SHP77 treated with DMSO at 0.1 percent for 48 hours (cell line): ENCODE results near the gene PDGFB.
A peak's percentile ranks its signal among the peaks of the same experiment; 100 is the strongest.

Source experiments
- DNase-seq: peaks from one replicate; lab custom pipeline; 2025; lab: John Stamatoyannopoulos, UW

PDGFB gene

DNA sequence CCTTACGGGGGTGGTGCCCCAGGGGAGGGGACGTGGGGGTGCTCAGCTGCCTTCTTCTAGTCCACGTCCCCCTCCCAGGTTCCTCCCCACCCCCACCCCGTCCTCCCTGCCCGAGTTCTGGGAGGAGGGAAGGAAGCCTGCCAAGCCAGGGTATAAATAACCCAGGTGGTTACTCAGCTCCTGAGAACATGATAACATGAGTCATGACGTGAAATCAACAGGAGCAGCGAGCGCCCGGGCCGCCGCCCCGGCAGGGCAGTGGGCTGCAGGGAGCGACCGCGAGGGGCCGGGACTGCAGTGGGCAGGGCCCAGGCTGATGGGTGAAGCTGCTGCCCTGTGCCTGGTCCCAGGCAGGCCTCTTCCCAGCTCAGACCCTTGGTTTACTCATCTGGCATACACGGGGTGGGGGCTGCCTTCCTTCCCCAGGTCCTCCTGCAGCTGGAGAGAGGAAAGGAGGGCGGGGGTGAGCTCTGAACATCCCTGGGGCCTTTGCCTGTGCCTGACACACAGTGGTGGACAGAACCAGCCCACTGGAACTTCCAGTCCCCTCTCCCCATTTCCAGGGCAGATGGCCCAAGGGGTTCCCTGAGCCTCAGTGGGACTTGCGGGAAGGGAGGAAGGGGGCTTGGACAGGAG lies 8.8 kb upstream of the PDGFB start:
- DNase-seq = peak; percentile 14

DNA sequence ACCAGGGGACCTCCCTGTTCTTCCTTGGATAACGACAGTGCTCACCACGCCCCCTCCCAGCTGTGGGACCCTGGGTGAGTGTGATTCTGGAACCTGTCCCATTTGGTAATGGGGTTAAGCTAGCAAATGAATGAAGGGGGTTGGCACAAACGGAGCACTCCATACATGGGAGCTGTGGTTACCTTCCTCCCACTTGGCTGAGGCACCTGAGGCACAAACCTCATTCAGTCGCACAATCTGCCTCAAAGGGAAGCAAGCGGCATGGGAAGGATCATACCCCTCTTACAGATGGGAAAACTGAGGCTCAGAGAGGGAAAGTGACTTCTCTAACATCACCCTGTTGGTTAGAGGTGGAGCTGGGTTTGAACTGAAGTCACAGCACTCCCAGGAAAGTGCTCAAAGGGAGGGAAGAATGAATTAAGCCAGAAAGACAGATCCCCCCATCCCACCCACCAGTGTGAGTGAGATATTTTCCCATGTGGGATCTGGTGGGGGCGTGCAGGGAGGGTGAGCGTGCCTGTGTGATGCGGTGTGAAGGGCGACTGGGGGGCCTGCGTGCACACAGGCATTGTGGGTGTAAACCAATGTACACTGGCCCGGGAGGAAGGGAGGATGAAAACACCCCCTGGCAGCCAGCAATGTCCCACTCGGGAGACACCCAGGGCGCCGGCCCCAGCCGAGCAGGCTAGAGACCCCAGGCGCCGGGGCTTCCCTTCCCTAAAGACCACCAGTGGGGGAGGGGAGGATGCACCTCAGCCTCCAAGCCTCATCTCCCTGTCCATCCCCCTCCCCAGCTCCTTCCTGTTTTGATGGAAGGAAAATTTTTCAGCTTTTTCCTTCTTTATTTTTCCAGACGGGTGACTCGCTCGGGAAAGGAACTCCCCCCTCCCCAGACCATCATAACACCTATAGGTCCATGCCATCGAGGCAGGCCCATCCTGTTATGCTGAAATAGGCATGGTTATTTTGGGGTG lies 8.0 kb upstream of the PDGFB start:
- DNase-seq = no peak

DNA sequence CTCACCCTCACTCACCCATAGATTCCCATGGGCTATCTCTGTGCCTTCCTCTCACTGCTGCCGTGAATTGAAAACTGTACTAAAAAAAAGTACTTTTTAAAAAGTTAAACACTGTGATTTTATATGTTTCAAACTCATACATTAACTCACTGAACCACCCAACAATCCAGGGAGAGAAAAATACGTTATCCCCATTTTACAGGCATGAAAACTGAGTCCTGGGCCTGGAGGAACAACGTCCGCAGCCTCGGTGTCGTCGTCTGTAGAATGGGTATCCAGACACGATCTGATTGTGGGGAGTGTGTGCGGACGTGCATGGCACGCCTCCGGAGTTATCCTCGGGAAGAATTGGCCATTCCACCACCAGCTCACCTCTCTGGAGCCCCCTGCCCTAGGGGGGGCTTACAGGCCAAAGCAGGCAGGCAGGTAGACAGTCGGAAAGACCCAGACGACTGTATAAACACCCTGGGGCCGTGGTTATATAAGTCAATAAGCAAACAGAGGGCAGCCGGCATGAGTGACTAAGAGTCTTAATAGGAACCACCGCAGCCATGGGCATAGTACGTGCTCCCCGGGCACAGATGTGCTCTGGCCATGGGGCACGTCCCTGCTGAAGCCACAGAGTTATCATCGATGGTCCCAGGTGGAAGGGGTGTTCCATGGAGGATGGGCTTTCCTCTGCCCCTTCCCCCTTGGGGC lies 7.1 kb upstream of the PDGFB start:
- DNase-seq = peak; percentile 15

DNA sequence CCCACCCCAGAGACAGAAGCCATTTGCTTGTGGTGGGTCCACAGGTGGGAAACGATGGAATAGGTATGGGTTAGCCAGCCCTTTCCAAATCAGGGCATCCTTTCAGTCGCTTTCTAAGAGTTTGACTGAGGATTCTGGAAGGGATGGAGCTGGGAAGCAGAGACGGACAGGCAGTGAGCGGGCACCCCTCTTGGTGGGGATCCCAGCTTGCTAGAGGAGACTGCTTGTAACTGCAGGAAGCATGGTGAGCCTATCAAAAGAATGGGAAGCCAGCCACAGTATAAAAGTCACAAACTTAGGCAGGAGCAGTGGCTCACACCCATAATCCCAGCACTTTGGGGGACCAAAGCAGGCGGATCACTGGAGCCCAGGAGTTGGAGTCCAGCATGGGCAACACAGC lies 6.1 kb upstream of the PDGFB start:
- DNase-seq = no peak

DNA sequence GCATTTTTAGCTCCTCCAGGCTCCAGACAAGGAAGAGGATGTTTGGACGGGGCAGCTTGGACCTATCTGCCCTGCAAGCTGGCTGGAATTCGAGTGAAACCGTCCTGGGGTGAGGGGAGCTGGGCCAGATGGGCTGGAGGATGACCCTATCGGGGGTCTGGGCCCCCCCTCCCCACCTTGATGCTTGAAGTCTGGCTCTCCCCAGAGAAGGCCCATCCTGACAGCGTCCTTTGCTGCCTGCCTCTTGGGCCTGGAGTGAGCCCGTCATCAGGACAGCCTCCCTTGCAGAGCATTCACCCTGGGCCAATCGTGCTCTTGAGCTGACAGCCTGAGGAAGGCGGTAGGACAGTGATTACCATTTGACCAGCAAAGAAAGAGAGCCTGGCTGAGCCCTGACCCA lies 5.3 kb upstream of the PDGFB start:
- DNase-seq = no peak

DNA sequence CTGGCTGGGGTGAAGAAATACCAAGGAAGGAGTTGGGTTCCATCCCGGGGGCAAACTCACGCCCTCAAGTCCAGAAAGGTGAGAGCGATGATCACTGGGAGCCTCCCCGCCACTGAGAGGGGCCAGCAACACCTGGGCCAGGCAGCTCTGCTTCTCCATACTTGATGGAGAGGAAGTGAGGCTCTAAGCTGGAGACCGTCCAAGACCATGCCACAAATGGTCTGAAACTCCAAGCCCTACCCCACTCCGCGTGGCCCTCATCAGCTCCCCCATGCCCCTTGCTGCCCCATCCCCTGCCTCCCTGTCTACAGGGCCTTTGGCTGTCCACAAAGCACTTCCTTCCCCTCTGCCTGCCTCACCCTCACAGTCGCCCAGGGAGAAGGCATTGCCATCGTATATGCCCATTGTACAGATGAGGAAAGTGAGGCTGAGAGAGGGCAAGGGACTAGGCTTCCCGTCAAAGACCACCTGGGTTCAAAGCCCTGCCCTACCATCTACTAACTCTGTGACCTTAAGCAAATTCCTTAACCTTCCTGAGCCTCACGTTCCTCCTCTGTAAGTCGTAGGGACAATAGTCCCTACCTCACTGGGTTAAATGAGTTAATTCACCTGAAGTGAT lies 4.4 kb upstream of the PDGFB start:
- DNase-seq = no peak

DNA sequence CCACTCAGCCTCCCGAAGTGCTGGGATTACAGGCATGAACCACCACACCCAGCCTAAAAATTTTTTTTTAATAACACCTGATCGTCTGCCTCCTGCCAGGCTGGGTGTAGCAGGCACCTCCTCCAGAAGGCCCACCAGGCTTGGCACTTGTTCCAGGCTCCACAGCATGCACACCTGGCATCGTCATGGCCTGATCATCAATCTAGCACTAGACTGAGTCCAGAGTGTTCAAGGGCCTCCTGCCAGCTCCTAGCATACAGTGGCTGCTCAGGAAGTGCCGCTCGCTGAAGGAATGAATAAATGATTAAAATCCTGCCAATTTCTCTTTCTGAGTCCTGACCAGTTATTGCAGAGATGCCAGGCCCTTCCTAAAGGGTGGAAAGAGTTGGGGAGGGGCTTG lies 3.5 kb upstream of the PDGFB start:
- no peak for DNase-seq

DNA sequence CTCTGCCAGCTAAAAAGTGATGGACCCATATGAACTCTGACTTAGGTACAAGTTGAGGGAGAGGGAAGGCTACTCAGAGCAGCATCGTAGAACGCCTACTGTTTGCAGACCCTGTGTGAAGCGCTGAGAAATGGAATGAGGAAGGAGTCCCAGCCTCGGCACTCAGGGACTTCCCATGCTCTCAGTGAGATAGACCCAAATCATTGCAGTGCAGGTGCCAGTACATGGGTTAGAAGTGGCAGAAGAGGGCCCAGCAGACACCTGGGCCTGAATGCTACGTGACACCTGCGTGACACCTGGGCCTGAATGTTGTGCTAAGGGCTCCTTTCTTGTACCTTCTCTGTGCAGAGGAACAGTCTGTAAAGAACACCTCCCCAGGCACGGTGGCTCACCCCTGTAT lies 2.6 kb upstream of the PDGFB start:
- no peak for DNase-seq

DNA sequence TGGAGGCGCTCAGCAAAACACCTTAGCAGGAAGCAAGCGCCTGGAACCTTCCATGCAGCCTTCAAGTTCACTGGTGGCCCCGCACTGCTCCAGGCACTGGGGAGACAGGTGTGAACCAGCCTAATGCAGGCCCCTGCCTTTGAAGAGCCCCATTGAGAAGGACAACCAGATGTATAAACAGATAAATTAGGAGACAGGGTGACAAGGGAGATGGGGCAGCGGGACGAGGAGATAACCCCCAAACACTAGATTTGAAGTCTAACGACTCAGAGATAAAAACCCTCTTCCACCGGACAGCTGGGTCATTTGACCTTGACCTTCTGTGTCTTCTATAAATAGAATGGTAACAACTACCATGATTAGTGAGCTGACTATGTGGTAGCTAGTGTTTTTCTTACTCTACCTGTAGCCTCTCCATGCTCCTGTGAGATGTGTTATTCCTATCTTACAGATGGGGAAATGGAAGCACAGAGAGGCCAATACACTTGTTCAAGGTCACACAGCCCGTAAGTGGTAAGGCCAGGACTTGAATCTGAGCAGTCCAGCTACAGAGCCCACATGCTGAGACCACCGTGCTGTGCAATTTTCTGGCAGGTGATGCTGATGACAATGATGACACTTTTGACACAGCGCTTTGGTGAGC lies 2.0 kb upstream of the PDGFB start:
- DNase-seq = no peak

DNA sequence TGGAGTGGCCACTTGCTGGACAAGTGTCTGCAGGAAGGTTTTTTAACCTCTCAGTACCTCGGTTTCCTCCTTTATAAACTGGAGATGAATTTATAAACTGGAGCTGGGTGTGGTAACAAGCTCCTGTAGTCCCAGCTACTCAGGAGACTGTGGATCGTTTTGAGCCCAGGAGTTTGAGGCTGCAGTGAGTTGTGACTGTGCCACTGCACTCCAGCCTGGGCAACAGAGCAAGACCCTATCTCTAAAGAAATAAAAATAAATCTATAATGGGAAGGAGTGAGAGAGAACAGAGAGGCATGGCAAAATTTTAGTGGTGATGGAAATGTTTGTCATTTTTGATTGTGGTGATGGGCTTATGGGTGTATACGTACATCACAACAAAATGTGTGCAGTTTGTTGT lies 1.4 kb upstream of the PDGFB start:
- DNase-seq = no peak

DNA sequence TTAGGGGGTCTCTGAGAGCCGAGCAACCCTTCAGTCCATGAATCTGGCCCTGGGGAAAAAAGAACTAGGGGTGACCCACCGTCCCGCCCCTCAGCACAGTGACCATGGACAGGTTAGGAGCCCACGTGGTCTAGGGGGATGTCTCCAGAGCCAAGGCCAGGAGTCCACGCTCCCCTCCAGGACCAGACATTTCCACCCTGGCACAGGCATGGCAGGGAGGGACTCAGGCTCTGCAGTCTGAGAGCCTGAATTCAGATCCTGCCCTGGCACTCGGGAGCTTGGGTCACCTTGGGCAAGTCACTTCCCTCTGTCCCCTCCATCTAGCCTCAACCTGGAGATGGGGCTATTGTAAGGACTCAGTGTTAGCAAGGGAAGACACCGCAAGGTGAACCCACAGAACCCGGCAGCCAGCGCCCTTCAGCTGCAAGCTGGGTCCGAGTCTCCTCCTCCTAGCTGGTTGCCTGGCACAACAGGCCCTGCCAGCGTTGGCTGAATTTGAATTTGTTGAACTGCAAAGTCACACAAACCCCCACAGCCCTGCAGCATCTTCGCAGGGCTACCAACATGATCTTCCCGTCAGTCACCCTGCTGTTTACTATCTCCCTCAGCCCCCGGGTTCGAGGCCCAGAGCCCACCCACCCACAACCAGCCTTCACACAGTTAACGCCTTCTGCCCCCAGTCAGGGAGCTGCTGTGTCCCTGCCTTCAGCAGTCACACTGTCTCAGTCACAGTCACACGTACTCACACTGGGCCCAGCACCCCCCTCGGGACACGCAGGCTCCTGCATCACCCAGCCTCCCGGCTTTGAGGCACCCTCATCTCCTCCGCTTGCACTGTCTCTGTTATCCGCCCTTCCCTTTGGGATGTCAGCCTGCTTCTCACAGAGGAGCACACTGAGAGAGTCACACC lies 603 bp upstream of the PDGFB start:
- no peak for DNase-seq

DNA sequence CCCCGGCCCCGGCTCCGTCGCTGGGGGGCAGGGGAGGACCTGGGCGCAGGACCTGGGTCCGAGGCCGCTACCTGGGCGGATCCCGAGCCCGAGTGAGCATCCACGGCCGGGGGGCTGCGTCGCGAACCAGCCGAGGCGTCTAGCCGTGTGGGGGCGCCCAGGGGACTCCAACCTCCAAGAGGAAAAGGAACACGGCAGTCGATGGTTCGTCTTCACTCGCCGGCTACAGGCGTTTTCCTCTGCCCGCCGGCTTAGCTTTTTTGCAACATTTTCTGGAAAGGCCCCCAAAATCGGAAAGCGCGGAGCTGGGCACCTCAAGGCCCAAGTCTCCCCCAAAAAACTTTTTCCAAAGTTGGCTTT lies 666 bp downstream of the PDGFB start:
- DNase-seq = no peak

DNA sequence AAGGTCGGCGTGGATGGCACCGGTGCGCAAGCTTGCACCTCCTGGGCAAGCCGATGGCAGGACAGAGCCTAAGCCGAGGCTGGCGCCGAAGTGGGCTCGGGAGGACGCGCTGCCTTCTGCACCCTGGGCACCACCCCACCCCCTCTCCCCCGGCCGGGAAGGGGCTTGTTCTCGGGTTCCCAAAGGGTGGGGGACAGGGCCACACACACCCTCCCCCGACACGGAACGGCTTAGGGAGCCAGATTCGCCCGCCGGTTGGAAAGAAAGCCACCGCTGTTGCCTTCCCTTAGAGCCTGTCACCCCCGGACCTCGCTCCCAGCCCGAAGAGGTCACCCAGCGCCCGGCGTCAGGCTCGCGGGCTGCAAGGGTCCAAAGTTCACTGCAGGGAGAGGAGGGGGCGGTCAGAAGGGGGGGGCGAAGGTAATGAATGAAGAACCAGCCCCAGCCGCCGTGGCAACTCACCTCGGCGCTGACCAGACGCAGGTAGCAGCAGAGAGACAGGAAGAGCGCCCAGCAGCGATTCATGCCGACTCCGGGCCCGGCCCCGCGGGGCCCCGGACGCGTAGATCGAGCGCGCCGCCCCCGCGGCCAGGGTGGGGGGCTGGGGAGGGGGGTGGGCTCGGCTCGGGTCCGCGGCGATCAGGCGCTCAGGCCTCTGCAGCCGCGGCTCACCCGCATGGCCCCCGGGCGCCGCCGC lies 1.2 kb downstream of the PDGFB start:
- no peak for DNase-seq

DNA sequence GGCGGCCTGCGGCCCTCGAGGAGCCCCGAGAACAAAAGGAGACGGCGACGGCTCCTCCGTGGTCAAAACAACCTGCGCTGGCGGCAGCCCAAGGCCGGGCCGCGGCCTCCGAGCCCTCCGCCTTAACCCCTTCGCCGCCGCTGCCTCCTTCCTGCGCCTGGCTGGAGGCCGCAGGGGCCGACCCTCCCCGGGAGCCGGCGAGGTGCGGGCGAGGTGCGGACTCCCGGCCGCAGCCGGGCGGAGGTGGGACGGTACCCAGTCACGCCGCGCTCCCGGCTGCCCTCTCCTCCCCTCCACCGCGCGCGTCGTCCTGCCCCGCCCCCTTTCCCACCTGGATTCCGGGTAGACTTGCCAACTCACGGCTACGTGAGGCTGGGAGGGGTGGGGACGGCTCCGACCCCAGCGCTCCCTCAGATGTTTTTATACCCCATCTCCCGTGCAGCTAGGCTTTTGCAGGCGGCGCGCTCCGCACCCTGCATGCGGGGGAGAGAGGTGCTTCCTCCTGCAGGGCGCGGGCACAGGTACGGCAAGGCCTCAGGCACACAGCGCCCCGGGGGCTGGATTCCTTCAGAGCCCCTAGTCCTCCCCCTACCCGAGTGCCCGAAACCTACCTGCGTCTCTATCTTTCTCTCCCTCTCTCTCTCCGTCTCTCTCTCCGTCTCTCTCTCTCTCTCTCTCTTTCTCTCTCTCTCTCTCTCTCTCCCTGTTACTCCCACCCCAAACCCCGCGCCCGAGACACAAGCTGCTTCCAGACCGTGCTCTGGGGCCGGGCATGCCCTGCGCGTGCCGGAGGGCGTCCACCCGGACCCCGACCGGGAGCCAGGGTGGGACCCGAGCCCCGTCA lies 2.0 kb downstream of the PDGFB start:
- DNase-seq = no peak

DNA sequence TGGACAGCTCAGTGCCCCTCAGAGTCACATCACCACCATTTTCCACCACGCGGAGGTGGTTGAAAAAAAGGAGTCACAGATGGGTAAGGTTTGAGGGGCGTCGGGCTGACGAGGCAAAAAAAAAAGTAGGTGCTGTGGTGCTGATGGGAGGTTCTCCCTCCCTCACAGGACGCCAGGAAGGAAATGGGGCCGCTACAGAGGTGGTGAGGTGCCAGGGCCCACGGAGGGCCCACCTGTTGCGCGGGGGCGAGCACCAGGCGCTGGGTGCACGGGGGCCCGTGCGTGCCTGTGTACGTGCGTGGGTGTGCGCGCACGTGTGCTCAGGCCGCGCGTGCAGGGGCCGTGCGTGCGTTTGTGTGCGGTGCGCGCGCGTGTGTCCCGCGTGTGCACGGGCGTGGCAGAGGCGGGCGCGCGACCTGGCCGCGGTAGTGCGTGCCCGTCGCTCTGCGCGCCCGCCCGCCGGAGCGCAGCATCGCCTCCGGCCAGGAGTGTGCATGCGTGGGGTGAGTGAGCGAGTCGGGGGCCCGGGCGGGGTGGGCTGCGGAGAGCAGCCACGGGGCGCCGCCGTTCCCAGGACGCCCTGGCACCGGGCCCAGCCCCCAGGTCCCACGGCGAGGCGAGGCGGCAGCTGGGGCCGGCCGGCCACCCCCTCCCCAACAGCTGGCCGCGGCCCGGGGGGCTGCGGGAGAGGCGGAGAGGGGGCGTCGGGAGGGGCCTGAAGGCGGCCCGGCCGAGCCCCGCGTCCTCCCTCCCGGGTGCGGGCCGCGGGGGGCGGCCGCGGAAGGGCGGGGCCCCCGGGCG lies 2.8 kb downstream of the PDGFB start:
- no peak for DNase-seq

DNA sequence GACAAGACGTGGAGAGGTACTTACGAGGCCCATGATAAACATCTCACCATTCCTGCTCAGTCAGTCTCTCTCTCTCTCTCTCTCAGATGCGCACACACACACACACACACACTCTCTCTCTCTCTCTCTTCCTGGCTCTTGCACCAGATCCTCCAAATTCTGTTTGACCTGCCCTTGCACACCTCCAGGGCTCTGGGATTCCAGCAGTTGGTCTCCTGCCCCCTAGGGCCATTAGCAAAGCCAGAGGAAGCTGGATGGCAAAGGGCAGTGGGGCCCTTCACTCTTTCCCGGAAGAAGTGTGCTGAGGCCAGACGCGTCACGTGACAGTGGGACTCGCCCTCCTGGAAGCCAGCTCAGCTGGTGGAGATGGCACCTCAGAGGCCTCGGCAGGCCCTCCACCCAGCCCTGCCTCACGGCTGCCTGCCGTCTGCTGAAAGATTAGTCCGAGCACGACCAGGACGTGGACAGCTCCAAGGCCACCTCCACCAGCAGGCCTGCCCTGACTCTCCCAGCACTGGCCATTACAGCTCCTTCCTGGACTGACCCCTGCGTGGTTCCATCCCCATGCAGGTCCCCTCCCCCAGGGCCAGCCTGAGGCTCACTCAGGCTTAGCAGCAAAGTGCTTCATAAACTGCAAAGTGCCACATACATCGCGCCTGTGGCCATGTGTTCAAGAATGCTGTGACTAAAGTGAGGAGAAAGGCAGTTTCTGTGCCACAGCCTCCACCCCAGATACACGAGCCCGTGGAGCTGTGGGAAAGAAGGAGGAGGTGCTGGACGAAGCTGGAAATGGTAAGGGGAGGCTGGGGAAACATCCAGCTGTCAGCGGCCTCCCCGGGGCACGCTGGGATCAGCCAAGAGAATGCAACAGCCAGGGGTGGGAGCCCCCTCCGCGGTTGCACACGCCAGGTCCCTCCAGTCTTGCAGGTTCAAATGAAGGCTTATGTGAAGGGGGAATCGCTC lies 3.7 kb downstream of the PDGFB start:
- peak; percentile 26 for DNase-seq
